ENCODE measurements around the gene GULP1.

DNA sequence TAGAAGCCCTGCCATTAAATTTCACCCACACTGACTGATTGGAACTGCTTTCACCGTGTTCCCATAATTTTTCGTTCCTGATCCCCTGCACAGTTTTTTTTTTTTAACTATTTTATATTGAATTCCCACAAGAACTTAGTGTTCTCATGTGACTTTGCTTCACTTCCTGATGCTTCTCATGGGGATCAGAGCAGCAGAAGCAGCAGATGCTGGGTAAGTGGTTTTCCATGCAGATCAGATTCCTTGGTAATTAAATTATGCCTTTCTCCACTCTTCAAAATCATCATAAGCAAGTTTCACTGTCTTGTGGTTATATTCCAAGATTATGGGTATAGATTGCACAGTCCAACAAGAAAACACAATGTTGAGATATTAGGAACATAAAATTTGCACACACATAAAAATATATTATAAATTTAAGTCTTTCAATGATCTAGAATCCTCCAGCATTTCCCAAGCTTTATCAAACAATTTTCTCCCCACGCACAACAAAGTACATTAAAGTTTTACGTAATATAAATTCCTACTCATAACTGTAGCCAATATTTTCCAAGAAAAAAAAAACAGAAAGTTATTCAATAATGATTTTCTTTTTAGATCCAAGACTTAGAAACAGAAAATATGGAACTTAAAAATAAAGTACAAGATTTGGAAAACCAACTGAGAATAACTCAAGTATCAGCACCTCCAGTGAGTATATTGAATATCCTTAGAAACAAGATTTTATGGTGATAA, 277.9 kb downstream of the GULP1 start:
- no peak for TF ChIP-seq ZNF274 (IDR thresholded peaks at IDR 0.05; ENCODE audit: low read length)
- TF ChIP-seq ZNF274 (tag by site-specific recombination; IDR thresholded peaks at IDR 0.05; ENCODE audit: borderline replicate concordance), result no peak
- no peak for TF ChIP-seq TCF7L2 (IDR thresholded peaks at IDR 0.05; ENCODE audit: borderline replicate concordance, low read depth, low read length)
- TF ChIP-seq, protein P1, sequence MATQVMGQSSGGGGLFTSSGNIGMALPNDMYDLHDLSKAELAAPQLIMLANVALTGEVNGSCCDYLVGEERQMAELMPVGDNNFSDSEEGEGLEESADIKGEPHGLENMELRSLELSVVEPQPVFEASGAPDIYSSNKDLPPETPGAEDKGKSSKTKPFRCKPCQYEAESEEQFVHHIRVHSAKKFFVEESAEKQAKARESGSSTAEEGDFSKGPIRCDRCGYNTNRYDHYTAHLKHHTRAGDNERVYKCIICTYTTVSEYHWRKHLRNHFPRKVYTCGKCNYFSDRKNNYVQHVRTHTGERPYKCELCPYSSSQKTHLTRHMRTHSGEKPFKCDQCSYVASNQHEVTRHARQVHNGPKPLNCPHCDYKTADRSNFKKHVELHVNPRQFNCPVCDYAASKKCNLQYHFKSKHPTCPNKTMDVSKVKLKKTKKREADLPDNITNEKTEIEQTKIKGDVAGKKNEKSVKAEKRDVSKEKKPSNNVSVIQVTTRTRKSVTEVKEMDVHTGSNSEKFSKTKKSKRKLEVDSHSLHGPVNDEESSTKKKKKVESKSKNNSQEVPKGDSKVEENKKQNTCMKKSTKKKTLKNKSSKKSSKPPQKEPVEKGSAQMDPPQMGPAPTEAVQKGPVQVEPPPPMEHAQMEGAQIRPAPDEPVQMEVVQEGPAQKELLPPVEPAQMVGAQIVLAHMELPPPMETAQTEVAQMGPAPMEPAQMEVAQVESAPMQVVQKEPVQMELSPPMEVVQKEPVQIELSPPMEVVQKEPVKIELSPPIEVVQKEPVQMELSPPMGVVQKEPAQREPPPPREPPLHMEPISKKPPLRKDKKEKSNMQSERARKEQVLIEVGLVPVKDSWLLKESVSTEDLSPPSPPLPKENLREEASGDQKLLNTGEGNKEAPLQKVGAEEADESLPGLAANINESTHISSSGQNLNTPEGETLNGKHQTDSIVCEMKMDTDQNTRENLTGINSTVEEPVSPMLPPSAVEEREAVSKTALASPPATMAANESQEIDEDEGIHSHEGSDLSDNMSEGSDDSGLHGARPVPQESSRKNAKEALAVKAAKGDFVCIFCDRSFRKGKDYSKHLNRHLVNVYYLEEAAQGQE (tag by site-specific recombination; IDR thresholded peaks at IDR 0.05), result no peak
- TF ChIP-seq, protein P2, sequence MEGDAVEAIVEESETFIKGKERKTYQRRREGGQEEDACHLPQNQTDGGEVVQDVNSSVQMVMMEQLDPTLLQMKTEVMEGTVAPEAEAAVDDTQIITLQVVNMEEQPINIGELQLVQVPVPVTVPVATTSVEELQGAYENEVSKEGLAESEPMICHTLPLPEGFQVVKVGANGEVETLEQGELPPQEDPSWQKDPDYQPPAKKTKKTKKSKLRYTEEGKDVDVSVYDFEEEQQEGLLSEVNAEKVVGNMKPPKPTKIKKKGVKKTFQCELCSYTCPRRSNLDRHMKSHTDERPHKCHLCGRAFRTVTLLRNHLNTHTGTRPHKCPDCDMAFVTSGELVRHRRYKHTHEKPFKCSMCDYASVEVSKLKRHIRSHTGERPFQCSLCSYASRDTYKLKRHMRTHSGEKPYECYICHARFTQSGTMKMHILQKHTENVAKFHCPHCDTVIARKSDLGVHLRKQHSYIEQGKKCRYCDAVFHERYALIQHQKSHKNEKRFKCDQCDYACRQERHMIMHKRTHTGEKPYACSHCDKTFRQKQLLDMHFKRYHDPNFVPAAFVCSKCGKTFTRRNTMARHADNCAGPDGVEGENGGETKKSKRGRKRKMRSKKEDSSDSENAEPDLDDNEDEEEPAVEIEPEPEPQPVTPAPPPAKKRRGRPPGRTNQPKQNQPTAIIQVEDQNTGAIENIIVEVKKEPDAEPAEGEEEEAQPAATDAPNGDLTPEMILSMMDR (tag by site-specific recombination; IDR thresholded peaks at IDR 0.05), result no peak
- no peak for TF ChIP-seq ZBTB1 (tag by site-specific recombination; IDR thresholded peaks at IDR 0.05)
- no peak for TF ChIP-seq ZNF174 (tag by site-specific recombination; IDR thresholded peaks at IDR 0.05)
- no peak for TF ChIP-seq ZIC2 (tag by site-specific recombination; IDR thresholded peaks at IDR 0.05)
- TF ChIP-seq, protein P3, sequence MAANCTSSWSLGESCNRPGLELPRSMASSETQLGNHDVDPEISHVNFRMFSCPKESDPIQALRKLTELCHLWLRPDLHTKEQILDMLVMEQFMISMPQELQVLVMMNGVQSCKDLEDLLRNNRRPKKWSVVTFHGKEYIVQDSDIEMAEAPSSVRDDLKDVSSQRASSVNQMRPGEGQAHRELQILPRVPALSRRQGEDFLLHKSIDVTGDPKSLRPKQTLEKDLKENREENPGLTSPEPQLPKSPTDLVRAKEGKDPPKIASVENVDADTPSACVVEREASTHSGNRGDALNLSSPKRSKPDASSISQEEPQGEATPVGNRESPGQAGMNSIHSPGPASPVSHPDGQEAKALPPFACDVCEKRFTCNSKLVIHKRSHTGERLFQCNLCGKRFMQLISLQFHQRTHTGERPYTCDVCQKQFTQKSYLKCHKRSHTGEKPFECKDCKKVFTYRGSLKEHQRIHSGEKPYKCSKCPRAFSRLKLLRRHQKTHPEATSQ (tag by site-specific recombination; IDR thresholded peaks at IDR 0.05), result no peak

Measured in HEK293 (cell line).